ENCODE measurements around the gene GOLGA6D.

GRCh38 chr15:75338661-75339240 lies 56.1 kb downstream of the GOLGA6D start:
- no peak for TF ChIP-seq CTCF (IDR thresholded peaks at IDR 0.05; ENCODE audit: insufficient read depth, low read length)
- no peak for TF ChIP-seq POLR2AphosphoS5 (IDR thresholded peaks at IDR 0.05; ENCODE audit: low read depth)
- TF ChIP-seq REST (IDR thresholded peaks at IDR 0.05; ENCODE audit: insufficient replicate concordance, low read depth), result no peak
- no peak for TF ChIP-seq GABPA (IDR thresholded peaks at IDR 0.05; ENCODE audit: low read depth)
